ENCODE measurements around the gene CYBRD1. TPM values are rescaled to one million over a fixed set of nuclear protein-coding genes. Genes with fewer than 3 reads are reported as not detected.

CYBRD1 gene, protein sequence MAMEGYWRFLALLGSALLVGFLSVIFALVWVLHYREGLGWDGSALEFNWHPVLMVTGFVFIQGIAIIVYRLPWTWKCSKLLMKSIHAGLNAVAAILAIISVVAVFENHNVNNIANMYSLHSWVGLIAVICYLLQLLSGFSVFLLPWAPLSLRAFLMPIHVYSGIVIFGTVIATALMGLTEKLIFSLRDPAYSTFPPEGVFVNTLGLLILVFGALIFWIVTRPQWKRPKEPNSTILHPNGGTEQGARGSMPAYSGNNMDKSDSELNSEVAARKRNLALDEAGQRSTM
- total RNA-seq (10 to 100 TPM; 87.5 to 96.8 TPM), polyA plus RNA-seq (ENCODE audit: insufficient read length in 6 of 6) (100 to 1,000 TPM in 1 of 6 donors, 10 to 100 TPM in 5; 72.8 to 116 (median 87.4) TPM)
- long read RNA-seq, donor 1, full-length matches to known transcripts: 38 of 43 reads
- long read RNA-seq, donor 1, partial matches to known transcripts: 0 of 43 reads
- long read RNA-seq, donor 1, other reads (novel, unspliced or antisense): 5 of 43 reads
- long read RNA-seq, donor 2, full-length matches to known transcripts: 22 of 22 reads
- long read RNA-seq, donor 2, partial matches to known transcripts: 0 of 22 reads
- long read RNA-seq, donor 2, other reads (novel, unspliced or antisense): 0 of 22 reads
- long read RNA-seq, donor 3, full-length matches to known transcripts: 19 of 19 reads
- long read RNA-seq, donor 3, partial matches to known transcripts: 0 of 19 reads
- long read RNA-seq, donor 3, other reads (novel, unspliced or antisense): 0 of 19 reads
- long read RNA-seq, donor 4, full-length matches to known transcripts: 9 of 14 reads
- long read RNA-seq, donor 4, partial matches to known transcripts: 1 of 14 reads
- long read RNA-seq, donor 4, other reads (novel, unspliced or antisense): 4 of 14 reads
- long read RNA-seq, donor 5, full-length matches to known transcripts: 27 of 27 reads
- long read RNA-seq, donor 5, partial matches to known transcripts: 0 of 27 reads
- long read RNA-seq, donor 5, other reads (novel, unspliced or antisense): 0 of 27 reads
- long read RNA-seq, donor 6, full-length matches to known transcripts: 46 of 52 reads
- long read RNA-seq, donor 6, partial matches to known transcripts: 0 of 52 reads
- long read RNA-seq, donor 6, other reads (novel, unspliced or antisense): 6 of 52 reads
- long read RNA-seq, donor 7, full-length matches to known transcripts: 10 of 10 reads
- long read RNA-seq, donor 7, partial matches to known transcripts: 0 of 10 reads
- long read RNA-seq, donor 7, other reads (novel, unspliced or antisense): 0 of 10 reads
- long read RNA-seq, donor 8, full-length matches to known transcripts: 26 of 31 reads
- long read RNA-seq, donor 8, partial matches to known transcripts: 0 of 31 reads
- long read RNA-seq, donor 8, other reads (novel, unspliced or antisense): 5 of 31 reads
- long read RNA-seq, donor 9: 0 reads
- long read RNA-seq, donor 10, full-length matches to known transcripts: 11 of 16 reads
- long read RNA-seq, donor 10, partial matches to known transcripts: 0 of 16 reads
- long read RNA-seq, donor 10, other reads (novel, unspliced or antisense): 5 of 16 reads
- long read RNA-seq, donor 11, full-length matches to known transcripts: 9 of 9 reads
- long read RNA-seq, donor 11, partial matches to known transcripts: 0 of 9 reads
- long read RNA-seq, donor 11, other reads (novel, unspliced or antisense): 0 of 9 reads
- long read RNA-seq, donor 12, full-length matches to known transcripts: 18 of 18 reads
- long read RNA-seq, donor 12, partial matches to known transcripts: 0 of 18 reads
- long read RNA-seq, donor 12, other reads (novel, unspliced or antisense): 0 of 18 reads

GRCh38 chr2:171522052-171522787 lies at the start of gene CYBRD1:
Gene CYBRD1 (plus strand): TSS chr2:171522474. CDS start chr2:171522546, 72 bp downstream.
- H3K27ac ChIP-seq: peak within 1 kb of the TSS; percentile 86 to 97
- H3K4me1 ChIP-seq: peaks cover 2 to 22% of the 10 kb centered on the region in 2 donors
- H3K27me3 ChIP-seq: no peaks in the 10 kb centered on the region
- H3K36me3 ChIP-seq: no peaks in the 10 kb centered on the region
- TF ChIP-seq, protein P1, sequence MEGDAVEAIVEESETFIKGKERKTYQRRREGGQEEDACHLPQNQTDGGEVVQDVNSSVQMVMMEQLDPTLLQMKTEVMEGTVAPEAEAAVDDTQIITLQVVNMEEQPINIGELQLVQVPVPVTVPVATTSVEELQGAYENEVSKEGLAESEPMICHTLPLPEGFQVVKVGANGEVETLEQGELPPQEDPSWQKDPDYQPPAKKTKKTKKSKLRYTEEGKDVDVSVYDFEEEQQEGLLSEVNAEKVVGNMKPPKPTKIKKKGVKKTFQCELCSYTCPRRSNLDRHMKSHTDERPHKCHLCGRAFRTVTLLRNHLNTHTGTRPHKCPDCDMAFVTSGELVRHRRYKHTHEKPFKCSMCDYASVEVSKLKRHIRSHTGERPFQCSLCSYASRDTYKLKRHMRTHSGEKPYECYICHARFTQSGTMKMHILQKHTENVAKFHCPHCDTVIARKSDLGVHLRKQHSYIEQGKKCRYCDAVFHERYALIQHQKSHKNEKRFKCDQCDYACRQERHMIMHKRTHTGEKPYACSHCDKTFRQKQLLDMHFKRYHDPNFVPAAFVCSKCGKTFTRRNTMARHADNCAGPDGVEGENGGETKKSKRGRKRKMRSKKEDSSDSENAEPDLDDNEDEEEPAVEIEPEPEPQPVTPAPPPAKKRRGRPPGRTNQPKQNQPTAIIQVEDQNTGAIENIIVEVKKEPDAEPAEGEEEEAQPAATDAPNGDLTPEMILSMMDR (IDR thresholded peaks at IDR 0.05): no peak
- ATAC-seq: peak; percentile 75
- H3K9me3 ChIP-seq: no peaks in the 10 kb centered on the region
- DNase-seq: peak; percentile 84 to 94 (median 90)
- intact Hi-C loops (cut with DNase I): no loop called here
- peak within 1 kb of the TSS; percentile 71 to 89 for H3K4me3 ChIP-seq

DNA sequence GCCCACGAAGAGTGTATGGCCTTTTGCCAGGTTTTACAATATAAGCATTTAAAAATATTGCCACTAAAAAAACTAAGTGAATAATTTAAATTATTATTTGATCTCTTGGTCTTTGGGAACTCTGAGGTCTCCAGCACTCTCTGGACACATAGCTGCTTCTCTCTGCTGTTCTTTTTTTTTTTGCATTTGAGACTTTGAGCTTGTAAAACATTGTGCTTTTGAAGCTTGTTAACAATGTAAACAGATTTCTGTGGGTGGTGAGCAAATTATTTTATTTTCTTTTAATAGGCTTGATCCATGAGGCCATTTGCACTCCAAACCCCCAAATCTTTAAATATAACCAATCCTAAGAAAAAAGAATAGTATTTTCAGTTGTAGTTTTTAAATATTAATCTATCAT lies 46.3 kb upstream of the CYBRD1 start:
- Histone ChIP-seq H3K9me3 (no peaks in the 10 kb centered on the region), H3K4me1 (no peaks in the 10 kb centered on the region), H3K36me3 (peaks cover 0 to 50% of the 10 kb centered on the region in 2 donors), H3K27me3 (no peaks in the 10 kb centered on the region), H3K4me3 (no peak overlapping the region), H3K27ac (no peak overlapping the region)
- TF ChIP-seq, protein P1 (IDR thresholded peaks at IDR 0.05): no peak
- intact Hi-C loops (cut with DNase I): no loop called here
- DNase-seq (no peak), ATAC-seq (no peak)

DNA sequence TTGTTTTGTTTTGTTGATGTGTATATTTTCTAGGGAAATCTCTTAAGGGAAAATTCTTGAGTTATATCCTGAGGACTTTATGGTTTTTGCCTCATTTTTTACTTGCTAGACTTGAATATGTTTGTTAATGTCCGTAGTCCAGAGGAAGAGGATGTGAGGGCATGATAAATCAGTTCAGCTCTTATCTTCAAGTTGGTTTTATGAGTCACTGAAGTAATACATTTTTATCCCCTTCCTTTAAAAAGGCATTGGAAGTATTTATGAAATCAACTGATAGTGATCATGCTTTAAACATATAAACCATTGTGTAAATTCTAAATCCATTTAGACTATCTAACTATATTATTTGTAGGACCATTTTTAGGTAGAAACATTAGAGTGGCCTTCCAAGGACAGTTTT lies 43.9 kb upstream of the CYBRD1 start:
- Histone ChIP-seq H3K4me3 (no peak overlapping the region), H3K27me3 (no peaks in the 10 kb centered on the region), H3K9me3 (no peaks in the 10 kb centered on the region), H3K4me1 (no peaks in the 10 kb centered on the region), H3K27ac (no peak overlapping the region), H3K36me3 (peaks cover 0 to 39% of the 10 kb centered on the region in 2 donors)
- TF ChIP-seq, protein P1 (IDR thresholded peaks at IDR 0.05): no peak
- DNase-seq: no peak
- intact Hi-C loops (cut with DNase I): no loop called here
- ATAC-seq: no peak

Measured in left lung (tissue), 14 donors.